GM12891 (cell line): ENCODE results near the gene TARP.

Source experiments
- POLR2A ChIP-seq: IDR thresholded peaks from 2 replicates; pipeline ENCODE4 v1.6.1; 2011; ENCODE audit warnings: low read depth, low read length, control low read depth
- POLR2AphosphoS5 ChIP-seq: IDR thresholded peaks from 2 replicates; pipeline ENCODE4 v1.6.1; 2011; ENCODE audit warnings: low read depth, low read length, control low read depth

- TF ChIP-seq POLR2A (0 out of 2 replicates have a peak, but pooled peaks have one; percentile 13), POLR2AphosphoS5 (no peak)
Measured at GRCh38 chr7:38211486-38211885, 62.0 kb downstream of the TARP start.
